Right lobe of liver (tissue), 6 donors: ENCODE measurements around the gene BIN1. TPM values are rescaled to one million over a fixed set of nuclear protein-coding genes. Genes with fewer than 3 reads are reported as not detected.

Source experiments
- ATAC-seq, 4 donors: fragments of 200-7000 bp; cut with Tn5 transposase; one replicate each; pipeline ENCODE4 v1.9.1; 2020; ENCODE audit warnings: mild to moderate bottlenecking in 4 of 4, moderate library complexity in 4 of 4
- DNase-seq, 3 donors: peaks; one replicate each; pipeline ENCODE4 v3.0.0-alpha.2; 2020
- H3K27ac ChIP-seq, 3 donors: fragments of 200-600 bp; one replicate each; pipeline ENCODE4 v1.8.0; 2022
- H3K27me3 ChIP-seq, 2 donors: fragments of 200-600 bp; one replicate each; pipeline ENCODE4 v1.8.0; 2022
- H3K36me3 ChIP-seq, 4 donors: fragments of 200-600 bp; sonication (generic) in 1 of 4; one replicate each; pipeline versions ENCODE4 v1.5.1 to v1.8.0; 2017 to 2022; ENCODE audit warnings: control low read depth in 1 of 4
- H3K4me1 ChIP-seq, 4 donors: fragments of 200-600 bp; sonication (generic) in 1 of 4; one replicate each; pipeline versions ENCODE4 v1.5.1 to v1.8.0; 2017 to 2022; ENCODE audit warnings: control low read depth in 1 of 4
- H3K4me3 ChIP-seq, 3 donors: fragments of 200-600 bp; one replicate each; pipeline ENCODE4 v1.8.0; 2022
- H3K9me3 ChIP-seq, 4 donors: fragments of 200-600 bp; sonication (generic) in 1 of 4; one replicate each; pipeline versions ENCODE4 v1.5.1 to v1.8.0; 2017 to 2022; ENCODE audit warnings: control low read depth in 1 of 4
- POLR2A ChIP-seq: fragments of 450-650 bp; IDR thresholded peaks from one replicate; pipeline ENCODE4 v1.6.1; 2017; ENCODE audit warnings: antibody characterized with exemption, mild to moderate bottlenecking
- WGBS: methylation state at CpG from one replicate; pipeline ENCODE4 v1.1.6; 2018; ENCODE audit warnings: low coverage, low lambda C conversion rate; ENCODE audit not compliant: insufficient coverage; ENCODE audit errors: missing lambda C conversion rate; 5-methylcytosine and 5-hydroxymethylcytosine counted together
- intact Hi-C, 2 donors: fragments of 100-400 bp; cut with DNase I; formaldehyde crosslinking; loops; one replicate each; pipeline versions ENCODE4 v1.11.2 to v1.14.1; 2022
- total RNA-seq, 6 experiments: library from RNA; depleted of rRNA in 2 of 6; stranded (reverse); fragments of >200 nt in 2 of 6; fragmentation: NEBNext Ultra II Directional in 3 of 6; extraction: Animal tissue kit (Norgen Biotek cat#: 25700) in 3 of 6; gene quantifications; one replicate each; pipeline versions ENCODE4 v1.1.0 to v1.2.4, GENCODE V29; 2016 to 2023
- TF ChIP-seq, protein P1 (sequence below), 4 donors: fragments of 200-600 bp in 3 of 4; fragments of 450-650 bp in 1 of 4; IDR thresholded peaks; one replicate each; pipeline versions ENCODE4 v1.5.1 to v1.8.0; 2016 to 2022; ENCODE audit warnings: antibody characterized with exemption in 4 of 4, mild to moderate bottlenecking in 2 of 4
- donor health status: DM: no; HTN: yes; CAD: no.
- donor health status: DM: no; HTN: no; CAD: no.
- donor health status: DM: no; HTN: no; CAD: no.
- donor health status: DM: no; HTN: yes; CAD: no.
- donor health status: DM: no; HTN: yes; CAD: no.

The BIN1 gene
- total RNA-seq, 6 experiments from 2014 or later, result 20.4 to 30.8 (median 26.3) TPM

DNA sequence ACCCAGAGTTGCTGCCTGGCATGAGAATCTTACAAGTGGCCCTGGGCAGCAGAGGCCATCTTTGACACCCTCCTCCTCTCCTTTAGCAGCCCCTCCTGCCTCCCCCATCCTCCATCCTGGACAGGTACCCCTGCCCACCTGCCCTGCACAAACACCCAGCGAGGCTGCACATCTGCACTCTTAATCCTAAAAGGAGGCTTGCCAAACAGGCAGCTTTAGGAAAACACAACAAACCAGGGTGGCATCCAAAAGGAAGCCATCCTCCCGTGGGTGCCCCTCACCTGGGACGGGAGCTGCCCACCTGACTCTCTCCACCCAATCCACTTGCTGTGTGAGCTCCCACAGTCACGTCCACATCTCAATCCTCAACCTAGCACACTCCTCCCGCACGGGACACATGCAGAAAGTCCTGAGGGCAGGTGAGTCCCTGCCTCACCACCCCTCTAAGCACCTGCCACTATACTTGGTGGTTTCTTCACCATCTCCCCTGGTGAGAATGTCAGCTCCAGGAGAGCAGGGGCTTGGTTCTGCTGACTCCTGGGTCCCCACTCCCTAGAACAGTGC is 5.8 kb downstream of the BIN1 start:
- H3K36me3 ChIP-seq, result no peaks in the 10 kb centered on the region
- DNase-seq, result peak in 1 of 3 donors; percentile 42
- WGBS, result 90% methylated on average over 2 of the region's 6 CpGs

DNA sequence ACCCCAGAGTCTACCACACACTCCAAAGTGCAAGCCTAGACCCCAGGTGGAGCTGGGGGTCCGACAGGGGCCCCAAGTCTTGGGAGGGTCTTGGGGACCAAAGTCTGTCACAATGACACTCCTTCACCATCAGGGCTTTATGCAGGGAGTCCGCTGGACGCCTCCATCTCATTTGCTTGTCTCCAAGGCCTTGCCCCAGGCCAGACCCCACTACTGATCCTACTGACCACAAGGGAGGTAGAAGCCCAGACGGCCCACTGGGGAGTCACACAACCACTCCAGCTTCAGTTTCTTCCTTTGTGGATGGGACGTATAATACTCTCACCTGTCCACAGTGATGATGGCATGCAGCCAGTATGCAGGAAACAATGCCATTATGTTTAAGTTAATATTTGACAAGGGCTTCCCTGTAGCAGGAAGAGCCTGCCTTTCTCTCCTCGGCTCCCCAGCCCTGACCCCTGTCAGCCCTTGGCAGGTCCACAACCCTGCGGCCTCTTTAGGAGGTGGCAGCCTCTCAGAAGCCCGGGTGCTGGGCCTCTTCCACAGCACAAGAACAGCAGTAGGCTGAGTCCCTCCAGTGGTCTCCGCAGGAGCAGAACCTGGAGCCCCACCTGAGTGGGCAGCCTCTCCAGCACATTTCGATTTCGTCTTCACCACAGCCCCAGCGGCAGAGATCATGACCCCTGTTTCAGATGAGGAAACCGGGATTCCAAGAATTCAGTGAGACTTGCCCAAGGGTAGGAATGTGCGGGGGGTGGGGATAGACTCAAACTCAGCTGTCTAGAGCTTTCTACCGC is 6.5 kb downstream of the BIN1 start:
- Histone ChIP-seq H3K36me3 (no peaks in the 10 kb centered on the region), H3K4me3 (no peak overlapping the region), H3K4me1 (peaks cover 0 to 31% (median 0%) of the 10 kb centered on the region in 4 donors), H3K9me3 (no peaks in the 10 kb centered on the region), H3K27me3 (no peaks in the 10 kb centered on the region), H3K27ac (no peak overlapping the region)
- 75% methylated on average over 5 of the region's 15 CpGs for WGBS
- intact Hi-C loops, result no loop called here
- no peak for TF ChIP-seq POLR2A
- TF ChIP-seq, protein P1, sequence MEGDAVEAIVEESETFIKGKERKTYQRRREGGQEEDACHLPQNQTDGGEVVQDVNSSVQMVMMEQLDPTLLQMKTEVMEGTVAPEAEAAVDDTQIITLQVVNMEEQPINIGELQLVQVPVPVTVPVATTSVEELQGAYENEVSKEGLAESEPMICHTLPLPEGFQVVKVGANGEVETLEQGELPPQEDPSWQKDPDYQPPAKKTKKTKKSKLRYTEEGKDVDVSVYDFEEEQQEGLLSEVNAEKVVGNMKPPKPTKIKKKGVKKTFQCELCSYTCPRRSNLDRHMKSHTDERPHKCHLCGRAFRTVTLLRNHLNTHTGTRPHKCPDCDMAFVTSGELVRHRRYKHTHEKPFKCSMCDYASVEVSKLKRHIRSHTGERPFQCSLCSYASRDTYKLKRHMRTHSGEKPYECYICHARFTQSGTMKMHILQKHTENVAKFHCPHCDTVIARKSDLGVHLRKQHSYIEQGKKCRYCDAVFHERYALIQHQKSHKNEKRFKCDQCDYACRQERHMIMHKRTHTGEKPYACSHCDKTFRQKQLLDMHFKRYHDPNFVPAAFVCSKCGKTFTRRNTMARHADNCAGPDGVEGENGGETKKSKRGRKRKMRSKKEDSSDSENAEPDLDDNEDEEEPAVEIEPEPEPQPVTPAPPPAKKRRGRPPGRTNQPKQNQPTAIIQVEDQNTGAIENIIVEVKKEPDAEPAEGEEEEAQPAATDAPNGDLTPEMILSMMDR (IDR thresholded peaks at IDR 0.05), result no peak
- DNase-seq, result peak in 2 of 3 donors; percentile 58 to 61
- peak; percentile 28 to 72 (median 52) for ATAC-seq

More for the DNA sequence above, 5.8 kb downstream of the BIN1 start:
- TF ChIP-seq POLR2A, result no peak
- TF ChIP-seq, protein P1 (IDR thresholded peaks at IDR 0.05), result no peak
- intact Hi-C loops, result no loop called here
- no peak overlapping the region for H3K4me3 ChIP-seq
- H3K27ac ChIP-seq, result no peak overlapping the region
- H3K4me1 ChIP-seq, result peaks cover 0 to 31% (median 0%) of the 10 kb centered on the region in 4 donors
- H3K27me3 ChIP-seq, result no peaks in the 10 kb centered on the region
- no peaks in the 10 kb centered on the region for H3K9me3 ChIP-seq
- ATAC-seq, result no peak

DNA sequence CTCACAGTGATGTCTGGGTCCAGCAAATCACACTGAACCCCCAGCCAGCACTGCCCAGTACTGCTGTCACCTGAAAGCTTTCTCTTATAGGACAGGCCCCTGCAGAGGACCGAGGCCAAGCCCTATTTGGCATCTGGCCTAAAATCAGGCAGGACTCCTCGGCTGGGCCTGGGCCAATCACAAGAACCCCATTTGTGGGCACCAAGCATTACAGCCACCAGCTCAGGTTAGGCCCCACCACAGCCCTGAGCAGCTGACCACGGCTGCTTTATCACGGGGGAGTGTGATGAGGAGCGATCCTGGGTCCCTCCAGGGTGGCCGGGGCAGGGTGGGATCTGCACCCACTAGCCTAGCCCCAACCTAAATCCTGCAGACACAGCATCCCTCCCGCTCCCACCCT is 8.2 kb downstream of the BIN1 start:
- Histone ChIP-seq H3K27me3 (no peaks in the 10 kb centered on the region), H3K27ac (no peak overlapping the region), H3K36me3 (no peaks in the 10 kb centered on the region), H3K9me3 (no peaks in the 10 kb centered on the region), H3K4me1 (peaks cover 0 to 29% (median 0%) of the 10 kb centered on the region in 4 donors), H3K4me3 (no peak overlapping the region)
- TF ChIP-seq, protein P1 (IDR thresholded peaks at IDR 0.05), result no peak
- TF ChIP-seq POLR2A, result no peak
- DNase-seq (peak in 1 of 3 donors; percentile 10), ATAC-seq (no peak)
- intact Hi-C loops, result no loop called here
- WGBS, result 40% methylated on average over 2 of the region's 7 CpGs

- ATAC-seq (no peak), DNase-seq (peak in 1 of 3 donors; percentile 30)
- intact Hi-C loops, result no loop called here
- Histone ChIP-seq H3K27me3 (no peaks in the 10 kb centered on the region), H3K9me3 (no peaks in the 10 kb centered on the region), H3K4me1 (peaks cover 0 to 29% (median 0%) of the 10 kb centered on the region in 4 donors), H3K4me3 (no peak overlapping the region), H3K36me3 (no peaks in the 10 kb centered on the region), H3K27ac (no peak overlapping the region)
- no peak for TF ChIP-seq POLR2A
- TF ChIP-seq, protein P1 (IDR thresholded peaks at IDR 0.05), result no peak
- 80% methylated on average over 1 of the region's 16 CpGs for WGBS
Observed at GRCh38 chr2:127097841-127098651, 8.9 kb downstream of the BIN1 start.
